Hepatocyte (in vitro differentiated cells): ENCODE measurements around the gene ZCCHC8. TPM values are rescaled to one million over a fixed set of nuclear protein-coding genes. Genes with fewer than 3 reads are reported as not detected.
"Not testable (repeated sequence)": the region's sequence is repeated elsewhere in the genome, so short reads cannot be mapped to it uniquely, and the experiment has no call there.

Experiments used
- DNase-seq: peaks from one replicate; pipeline ENCODE4 v3.0.0-alpha.2; 2016; ENCODE audit warnings: low spot score
- H2AFZ ChIP-seq: fragments of 200-600 bp; sonication (generic); 2 replicates; pipeline ENCODE4 v1.6.0; 2016; ENCODE audit warnings: antibody characterized with exemption, mild to moderate bottlenecking
- H3K27ac ChIP-seq: fragments of 200-600 bp; sonication (generic); 2 replicates; pipeline ENCODE4 v1.5.1; 2016; ENCODE audit warnings: mild to moderate bottlenecking
- H3K27me3 ChIP-seq: fragments of 200-600 bp; sonication (generic); 2 replicates; pipeline ENCODE4 v1.6.1; 2016
- H3K36me3 ChIP-seq: fragments of 200-600 bp; sonication (generic); replicated peaks from 2 replicates; pipeline ENCODE4 v1.5.1; 2016; ENCODE audit warnings: low read depth; ENCODE audit not compliant: insufficient read depth
- H3K4me1 ChIP-seq: fragments of 200-600 bp; sonication (generic); 2 replicates; pipeline ENCODE4 v1.5.1; 2016; ENCODE audit warnings: mild to moderate bottlenecking, moderate library complexity; ENCODE audit not compliant: insufficient read depth
- H3K4me2 ChIP-seq: fragments of 200-600 bp; sonication (generic); 2 replicates; pipeline ENCODE4 v1.6.0; 2016
- H3K4me3 ChIP-seq: fragments of 200-600 bp; sonication (generic); 2 replicates; pipeline ENCODE4 v1.5.1; 2016; ENCODE audit warnings: mild to moderate bottlenecking
- H3K79me2 ChIP-seq: fragments of 200-600 bp; sonication (generic); 2 replicates; pipeline ENCODE4 v1.6.0; 2017; ENCODE audit warnings: mild to moderate bottlenecking
- H3K9me2 ChIP-seq: fragments of 200-600 bp; sonication (generic); replicated peaks from 2 replicates; pipeline ENCODE4 v1.6.0; 2017; ENCODE audit warnings: mild to moderate bottlenecking; ENCODE audit not compliant: insufficient read depth
- H3K9me3 ChIP-seq: fragments of 200-600 bp; sonication (generic); 2 replicates; pipeline ENCODE4 v1.5.1; 2016; ENCODE audit warnings: low read depth, mild to moderate bottlenecking
- H4K20me1 ChIP-seq: fragments of 200-600 bp; sonication (generic); 2 replicates; pipeline ENCODE4 v1.6.0; 2016; ENCODE audit warnings: mild to moderate bottlenecking; ENCODE audit not compliant: insufficient read depth, poor library complexity, severe bottlenecking
- CTCF ChIP-seq: fragments of 200-600 bp; sonication (generic); IDR thresholded peaks from 2 replicates; pipeline ENCODE4 v1.5.1; 2016; ENCODE audit warnings: antibody characterized with exemption, mild to moderate bottlenecking; ENCODE audit not compliant: poor library complexity
- EZH2 ChIP-seq: fragments of 200-600 bp; sonication (generic); IDR thresholded peaks from 2 replicates; pipeline ENCODE4 v1.6.1; 2016; ENCODE audit warnings: antibody characterized with exemption, mild to moderate bottlenecking, borderline replicate concordance
- EZH2phosphoT487 ChIP-seq: fragments of 200-600 bp; sonication (generic); IDR thresholded peaks from one replicate; pipeline ENCODE4 v1.6.1; 2018; ENCODE audit warnings: antibody characterized with exemption, mild to moderate bottlenecking, low read depth, moderate library complexity; ENCODE audit not compliant: unreplicated experiment, severe bottlenecking
- WGBS: methylation state at CpG from one replicate; pipeline ENCODE4 v1.1.6; 2016; ENCODE audit warnings: low lambda C conversion rate; ENCODE audit errors: missing lambda C conversion rate; 5-methylcytosine and 5-hydroxymethylcytosine counted together
- polyA plus RNA-seq: library from polyadenylated mRNA; unstranded; fragments of >200 nt; fragmentation: Nextera tagmentation; extraction: Ambion mirVana; gene quantifications from 2 replicates; pipeline ENCODE4 v1.2.1, GENCODE V29; 2016
- total RNA-seq: library from RNA; depleted of rRNA; stranded (reverse); fragments of >200 nt; gene quantifications from 2 replicates; pipeline ENCODE4 v1.2.3, GENCODE V29; 2014

Gene ZCCHC8
- total and polyA plus RNA-seq, 2 experiments from 2014 or later: 12.2 to 24.5 TPM

DNA sequence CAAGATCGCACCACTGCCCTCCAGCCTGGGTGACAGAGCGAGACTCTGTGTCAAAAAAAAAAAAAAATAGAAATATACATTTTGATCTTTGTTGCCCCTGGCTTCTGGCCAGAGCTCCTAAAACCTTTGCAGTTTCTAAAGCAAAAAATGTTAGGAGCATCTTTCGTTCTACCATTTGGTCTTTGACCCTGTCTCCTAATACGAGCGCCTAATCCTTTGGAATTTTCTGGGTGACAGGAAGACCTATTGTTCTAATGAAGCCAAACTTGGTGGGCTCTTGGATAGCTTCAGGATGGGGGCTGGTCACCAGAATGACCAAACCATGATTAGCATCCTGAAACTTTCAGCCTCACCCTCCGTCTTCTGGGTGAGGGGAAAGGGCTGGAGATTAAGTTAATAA, 46.0 kb downstream of the ZCCHC8 start:
- TF ChIP-seq EZH2: no peak
- no peak for TF ChIP-seq CTCF
- TF ChIP-seq EZH2phosphoT487: no peak
- H3K4me2 ChIP-seq: no peak overlapping the region
- no peaks in the 10 kb centered on the region for H3K27me3 ChIP-seq
- no peak overlapping the region for H3K4me3 ChIP-seq
- no peak overlapping the region for H2AFZ ChIP-seq
- no peaks in the 10 kb centered on the region for H3K9me3 ChIP-seq
- no peak overlapping the region for H3K27ac ChIP-seq
- H3K9me2 ChIP-seq: no peaks in the 10 kb centered on the region
- DNase-seq: no peak
- no peaks in the 10 kb centered on the region for H3K36me3 ChIP-seq
- 65% methylated on average over 6 of the region's 6 CpGs for WGBS
- no peaks in the 10 kb centered on the region for H3K4me1 ChIP-seq
- no peaks in the 10 kb centered on the region for H4K20me1 ChIP-seq
- H3K79me2 ChIP-seq: no peaks in the 10 kb centered on the region

DNA sequence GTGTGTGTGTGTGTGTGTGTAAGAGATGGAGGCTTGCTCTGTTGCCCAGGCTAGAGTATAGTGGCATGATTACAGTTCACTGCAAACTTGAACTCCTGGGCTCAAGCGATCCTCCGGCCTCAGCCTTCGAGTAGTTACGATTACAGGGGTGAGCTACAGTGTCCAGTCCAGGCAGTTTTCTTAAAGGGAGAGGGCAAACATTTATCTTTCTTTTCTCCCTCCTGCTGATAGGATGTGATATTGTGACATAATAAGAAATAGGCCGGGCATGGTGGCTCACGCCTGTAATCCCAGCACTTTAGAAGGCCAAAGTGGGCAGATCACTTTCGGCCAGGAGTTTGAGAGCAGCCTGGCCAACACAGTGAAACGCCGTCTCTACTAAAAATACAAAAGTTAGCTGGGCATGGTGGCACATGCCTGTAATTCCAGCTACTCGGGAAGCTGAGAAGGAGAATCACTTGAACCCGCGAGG, 46.4 kb downstream of the ZCCHC8 start:
- Histone ChIP-seq H3K4me1 (no peaks in the 10 kb centered on the region), H3K36me3 (no peaks in the 10 kb centered on the region), H3K79me2 (no peaks in the 10 kb centered on the region), H3K4me2 (no peak overlapping the region), H2AFZ (no peak overlapping the region), H3K9me2 (no peaks in the 10 kb centered on the region), H3K9me3 (no peaks in the 10 kb centered on the region), H3K27ac (no peak overlapping the region), H3K27me3 (no peaks in the 10 kb centered on the region), H4K20me1 (no peaks in the 10 kb centered on the region), H3K4me3 (no peak overlapping the region)
- WGBS: 92% methylated on average over 12 of the region's 12 CpGs
- no peak for DNase-seq
- TF ChIP-seq EZH2phosphoT487: no peak
- TF ChIP-seq CTCF: no peak
- TF ChIP-seq EZH2: no peak

DNA sequence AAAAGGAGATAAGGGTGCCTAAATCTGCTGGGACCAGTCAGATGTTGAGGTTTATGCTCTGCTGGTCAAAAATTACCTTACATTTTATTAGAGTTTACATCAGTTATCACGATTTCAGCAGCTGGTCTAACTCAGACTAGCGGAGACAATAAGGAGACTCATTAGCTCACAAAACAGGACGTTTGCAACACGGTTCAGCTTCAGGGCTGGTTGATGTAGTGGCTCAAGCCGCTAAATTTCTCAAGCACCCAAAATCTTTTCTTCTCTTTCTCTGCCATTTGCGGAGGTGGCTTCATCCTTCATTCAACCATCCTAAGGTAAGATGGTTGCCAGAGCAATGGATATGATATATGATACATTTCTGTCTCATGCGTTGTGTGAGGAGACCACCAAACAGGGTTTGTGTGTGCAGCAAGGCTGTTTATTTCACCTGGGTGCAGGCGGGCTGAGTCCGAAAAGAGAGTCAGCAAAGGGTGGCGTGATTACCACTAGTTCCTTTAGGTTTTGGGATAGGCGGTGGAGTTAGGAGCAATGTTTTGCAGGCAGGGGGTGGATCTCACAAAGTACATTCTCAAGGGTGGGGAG, 47.9 kb downstream of the ZCCHC8 start:
- H4K20me1 ChIP-seq: no peaks in the 10 kb centered on the region
- no peaks in the 10 kb centered on the region for H3K4me1 ChIP-seq
- 86% methylated on average over 11 of the region's 11 CpGs for WGBS
- H3K27me3 ChIP-seq: no peaks in the 10 kb centered on the region
- H3K4me3 ChIP-seq: no peak overlapping the region
- TF ChIP-seq EZH2: no peak
- no peak for TF ChIP-seq CTCF
- no peak for TF ChIP-seq EZH2phosphoT487
- DNase-seq: no peak
- no peaks in the 10 kb centered on the region for H3K79me2 ChIP-seq
- H3K9me2 ChIP-seq: no peaks in the 10 kb centered on the region
- H3K27ac ChIP-seq: no peak overlapping the region
- H2AFZ ChIP-seq: no peak overlapping the region
- H3K4me2 ChIP-seq: no peak overlapping the region
- no peaks in the 10 kb centered on the region for H3K9me3 ChIP-seq
- H3K36me3 ChIP-seq: no peaks in the 10 kb centered on the region

DNA sequence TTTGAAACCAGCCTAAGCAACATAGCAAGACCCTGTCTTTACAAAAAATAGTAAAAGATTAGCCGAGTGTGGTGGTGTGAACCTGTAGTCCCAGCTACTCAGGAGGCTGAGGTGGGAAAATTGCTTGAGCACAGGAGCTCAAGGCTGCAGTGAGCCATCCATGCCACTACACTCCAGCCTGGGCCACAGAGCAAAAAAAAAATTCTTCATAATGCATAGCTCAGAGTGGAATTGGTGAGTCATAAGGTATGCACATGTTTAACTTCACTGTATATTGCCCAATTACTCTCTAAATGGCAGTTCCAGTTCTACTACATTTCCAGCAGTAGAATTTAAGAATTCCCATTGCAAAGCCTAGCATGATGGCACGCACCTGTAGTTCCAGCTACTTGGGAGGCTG, 51.4 kb downstream of the ZCCHC8 start:
- no peaks in the 10 kb centered on the region for H3K4me1 ChIP-seq
- WGBS: 93% methylated on average over 2 of the region's 2 CpGs
- H3K36me3 ChIP-seq: no peaks in the 10 kb centered on the region
- H3K4me2 ChIP-seq: no peak overlapping the region
- H4K20me1 ChIP-seq: no peaks in the 10 kb centered on the region
- H3K27ac ChIP-seq: peak overlapping the region; percentile 20
- H3K79me2 ChIP-seq: no peaks in the 10 kb centered on the region
- peak; percentile 78 for DNase-seq
- no peaks in the 10 kb centered on the region for H3K27me3 ChIP-seq
- H3K9me2 ChIP-seq: no peaks in the 10 kb centered on the region
- no peak overlapping the region for H3K4me3 ChIP-seq
- no peaks in the 10 kb centered on the region for H3K9me3 ChIP-seq
- no peak for TF ChIP-seq CTCF
- no peak for TF ChIP-seq EZH2
- no peak for TF ChIP-seq EZH2phosphoT487
- no peak overlapping the region for H2AFZ ChIP-seq

DNA sequence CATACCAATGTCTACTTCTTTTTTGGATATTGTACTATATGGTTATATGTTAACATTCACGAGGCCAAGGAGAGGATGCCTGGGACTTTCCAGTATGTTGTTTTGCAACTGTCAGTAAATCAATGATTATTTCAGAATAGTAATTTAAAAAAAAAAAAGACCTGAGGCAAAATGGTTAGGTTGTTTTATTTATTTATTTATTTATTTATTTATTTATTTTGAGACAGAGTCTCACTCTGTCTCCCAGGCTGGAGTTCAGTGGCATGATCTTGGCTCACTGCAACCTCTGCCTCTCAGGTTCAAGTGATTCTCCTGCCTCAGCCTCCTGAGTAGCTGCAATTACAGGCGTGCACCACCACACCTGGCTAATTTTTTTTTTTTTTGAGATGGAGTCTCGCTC, 52.9 kb downstream of the ZCCHC8 start:
- H3K79me2 ChIP-seq: not testable (repeated sequence)

More for the DNA sequence above, 52.9 kb downstream of the ZCCHC8 start:
- H3K4me1 ChIP-seq, DNase-seq, H4K20me1 ChIP-seq, H2AFZ ChIP-seq, H3K4me3 ChIP-seq, H3K27ac ChIP-seq, H3K9me3 ChIP-seq, H3K36me3 ChIP-seq, H3K27me3 ChIP-seq, H3K4me2 ChIP-seq, H3K9me2 ChIP-seq: not testable (repeated sequence)
- 99% methylated on average over 3 of the region's 3 CpGs for WGBS
